Measurements from ENCODE around the gene DMPK. TPM values are rescaled to one million over a fixed set of nuclear protein-coding genes. Genes with fewer than 3 reads are reported as not detected.

DMPK gene
- total and polyA plus RNA-seq, 2 of the 4 experiments (the other 2 are of a cell fraction) = 7.9 to 50.7 TPM

GRCh38 chr19:45816236-45817009, 34.1 kb upstream of the DMPK start:
- H2AK9ac ChIP-seq (replicated peaks; ENCODE audit: low read depth, low read length, poor library complexity) = peak overlapping the region; percentile 42
- H3K27ac ChIP-seq (ENCODE audit: insufficient read depth, low read length) = no peak overlapping the region
- no peak overlapping the region for H3K14ac ChIP-seq (replicated peaks; ENCODE audit: low read depth, low read length)
- H3K56ac ChIP-seq (ENCODE audit: extremely low read depth, insufficient read depth, low read length) = no peak overlapping the region
- H2AK5ac ChIP-seq (ENCODE audit: low read depth, low read length) = no peak overlapping the region
- dilution Hi-C loops (cut with HindIII; ENCODE audit: low sequenced_read_pairs, unreplicated experiment) (no loop called here), in situ Hi-C loops (cut with MboI; ENCODE audit: low sequenced_read_pairs) (no loop called here), intact Hi-C loops (cut with micrococcal nuclease) (no loop called here)
- H3K79me1 ChIP-seq (ENCODE audit: low read depth in 1 of 2, low read length in 2 of 2) = no peaks in the 10 kb centered on the region; a peak in 1 of 4 replicates
- H3K9ac ChIP-seq (ENCODE audit: low read depth, low read length) = no peak overlapping the region
- peaks cover 9% of the 10 kb centered on the region for H4K20me1 ChIP-seq (ENCODE audit: insufficient read depth, low read length)
- H4K5ac ChIP-seq (ENCODE audit: low read depth, low read length) = no peak overlapping the region
- POLR2A ChIA-PET (ENCODE audit: unreplicated experiment) = interaction anchor here (0.6 kb wide), 1 partner anchor 34 kb away, joined by 14 read pairs; the partner anchor contains the start of gene DMPK
- H3K4me1 ChIP-seq (ENCODE audit: control insufficient read depth, insufficient read depth, low read length) = no peaks in the 10 kb centered on the region
- H3K9me3 ChIP-seq (ENCODE audit: control insufficient read depth, insufficient read depth, low read length) = no peaks in the 10 kb centered on the region
- H2AFZ ChIP-seq (replicated peaks; ENCODE audit: low read length, poor library complexity) = no peak overlapping the region
- ATAC-seq (ENCODE audit: low read depth) (no peak), DNase-seq (no peak)
- H2BK120ac ChIP-seq (ENCODE audit: low read depth, low read length) = no peak overlapping the region
- no peaks in the 10 kb centered on the region for H3K9me1 ChIP-seq (ENCODE audit: insufficient read depth, low read length)
- no peak overlapping the region for H3K4me3 ChIP-seq (ENCODE audit: insufficient read depth, low read depth, low read length)
- CTCF ChIA-PET = interaction anchor here (0.5 to 1.6 kb wide), 9 partner anchors 10 to 1518 kb away, joined by 3 to 7 read pairs (median 4); partner anchors contain the start of genes SIX5 and SNRPD2
- WGBS, 2 experiments (ENCODE audit: extremely low coverage in 2 of 2, insufficient read length in 1 of 2) = 55% methylated on average over 6 of the region's 18 CpGs; no CpG with 5 or more reads in 1 of the 2 experiments
- TF ChIP-seq, protein P1, sequence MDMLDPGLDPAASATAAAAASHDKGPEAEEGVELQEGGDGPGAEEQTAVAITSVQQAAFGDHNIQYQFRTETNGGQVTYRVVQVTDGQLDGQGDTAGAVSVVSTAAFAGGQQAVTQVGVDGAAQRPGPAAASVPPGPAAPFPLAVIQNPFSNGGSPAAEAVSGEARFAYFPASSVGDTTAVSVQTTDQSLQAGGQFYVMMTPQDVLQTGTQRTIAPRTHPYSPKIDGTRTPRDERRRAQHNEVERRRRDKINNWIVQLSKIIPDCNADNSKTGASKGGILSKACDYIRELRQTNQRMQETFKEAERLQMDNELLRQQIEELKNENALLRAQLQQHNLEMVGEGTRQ (IDR thresholded peaks at IDR 0.05; ENCODE audit: low read depth, low read length) = no peak
- TF ChIP-seq MXI1 (IDR thresholded peaks at IDR 0.05; ENCODE audit: borderline replicate concordance, low read depth, low read length) (no peak), NFE2L2 (IDR thresholded peaks at IDR 0.05; ENCODE audit: low read depth, low read length) (no peak), BHLHE40 (IDR thresholded peaks at IDR 0.05; ENCODE audit: low read depth, low read length) (no peak), SMC3 (IDR thresholded peaks at IDR 0.05; ENCODE audit: low read depth, low read length) (no peak), RAD21 (IDR thresholded peaks at IDR 0.05; ENCODE audit: low read length) (no peak), CTCF (conservative IDR thresholded peaks at IDR 0.05; ENCODE audit: low read depth, low read length) (no peak), MAFK (IDR thresholded peaks at IDR 0.05; ENCODE audit: low read depth, low read length) (no peak), FOS (IDR thresholded peaks at IDR 0.05; ENCODE audit: low read depth, low read length) (no peak), CHD1 (IDR thresholded peaks at IDR 0.05; ENCODE audit: low read depth, low read length) (no peak)
- TF ChIP-seq, protein P2, sequence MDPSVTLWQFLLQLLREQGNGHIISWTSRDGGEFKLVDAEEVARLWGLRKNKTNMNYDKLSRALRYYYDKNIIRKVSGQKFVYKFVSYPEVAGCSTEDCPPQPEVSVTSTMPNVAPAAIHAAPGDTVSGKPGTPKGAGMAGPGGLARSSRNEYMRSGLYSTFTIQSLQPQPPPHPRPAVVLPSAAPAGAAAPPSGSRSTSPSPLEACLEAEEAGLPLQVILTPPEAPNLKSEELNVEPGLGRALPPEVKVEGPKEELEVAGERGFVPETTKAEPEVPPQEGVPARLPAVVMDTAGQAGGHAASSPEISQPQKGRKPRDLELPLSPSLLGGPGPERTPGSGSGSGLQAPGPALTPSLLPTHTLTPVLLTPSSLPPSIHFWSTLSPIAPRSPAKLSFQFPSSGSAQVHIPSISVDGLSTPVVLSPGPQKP (IDR thresholded peaks at IDR 0.05; ENCODE audit: borderline replicate concordance, low read depth, low read length) = no peak
- H2BK15ac ChIP-seq (ENCODE audit: low read depth, low read length) = no peak overlapping the region
- BruUV-seq (replicated peaks) = no TSS peak
- H4K8ac ChIP-seq (ENCODE audit: low read depth in 2 of 2, low read length in 2 of 2) = peak overlapping the region in 1 of 2 experiments; percentile 36; a peak in 1 of 4 replicates
- H3K36me3 ChIP-seq (ENCODE audit: control insufficient read depth, insufficient read depth, low read length) = peaks cover 27% of the 10 kb centered on the region
- no peak overlapping the region for H2BK20ac ChIP-seq (ENCODE audit: low read depth, low read length)
- no peak overlapping the region for H3K4me2 ChIP-seq (ENCODE audit: low read depth, low read length)
- H3K27me3 ChIP-seq (ENCODE audit: control insufficient read depth, insufficient read depth, low read length) = no peaks in the 10 kb centered on the region
- no peak overlapping the region for H4K91ac ChIP-seq (ENCODE audit: insufficient read depth, low read depth, low read length)
- no peak overlapping the region for H3K18ac ChIP-seq (ENCODE audit: low read depth, low read length)
- H3K23ac ChIP-seq (ENCODE audit: low read depth, low read length) = 0 out of 2 replicates have a peak overlapping the region, but pooled peaks have one; percentile 13
- peak overlapping the region; percentile 25; the same call in 1 of the 2 replicates for H3K4ac ChIP-seq (ENCODE audit: low read depth, low read length)
- no peak overlapping the region for H2BK5ac ChIP-seq (ENCODE audit: low read depth, low read length, poor library complexity, severe bottlenecking)
